ENCODE data around the gene PRR23E. TPM values are rescaled to one million over a fixed set of nuclear protein-coding genes. Genes with fewer than 3 reads are reported as not detected.

PRR23E gene
- total and polyA plus RNA-seq, 2 donors (not counting 3 experiments of a cell fraction or from before 2014, with no cell fraction given): not detected

GRCh38 chr3:127157171-127157828 lies 35.6 kb upstream of the PRR23E start:
- ChIA-PET POLR2A (no interaction called here), CTCF (no interaction called here)
- intact Hi-C loops (cut with micrococcal nuclease): no loop called here
- FAIRE-seq: no peak
- H3K9ac ChIP-seq (replicated peaks; ENCODE audit: extremely low read depth, insufficient read depth, low read length): no peak overlapping the region
- no peaks in the 10 kb centered on the region for H3K9me1 ChIP-seq (replicated peaks; ENCODE audit: control insufficient read depth, extremely low read depth, insufficient read depth, low read length)
- H2AFZ ChIP-seq (ENCODE audit: low read depth, low read length): no peak overlapping the region
- H3K4me3 ChIP-seq (replicated peaks in 1 of 3; ENCODE audit: insufficient read depth in 1 of 3, low read depth in 1 of 3, low read length in 3 of 3): no peak overlapping the region
- H3K4me1 ChIP-seq (ENCODE audit: control insufficient read depth, extremely low read depth, insufficient read depth, low read length): no peaks in the 10 kb centered on the region
- no peaks in the 10 kb centered on the region for H3K27me3 ChIP-seq (ENCODE audit: control insufficient read depth in 2 of 2, insufficient read depth in 2 of 2, low read length in 2 of 2)
- no TSS peak for BruUV-seq (replicated peaks)
- no peaks in the 10 kb centered on the region for H3K36me3 ChIP-seq (ENCODE audit: control insufficient read depth in 2 of 2, extremely low read depth in 1 of 2, insufficient read depth in 2 of 2, low read length in 2 of 2)
- DNase-seq (ENCODE audit: low read depth, low spot score): no peak
- no peak overlapping the region for H3K27ac ChIP-seq (ENCODE audit: insufficient read depth, low read depth, low read length)
- dilution Hi-C loops (cut with MboI; ENCODE audit: extremely low pct_ligation_motif_present, low sequenced_read_pairs): no loop called here
- TF ChIP-seq MAX (IDR thresholded peaks at IDR 0.05; ENCODE audit: insufficient read depth, insufficient read length) (no peak), POLR2A (IDR thresholded peaks at IDR 0.05; ENCODE audit: low read depth, low read length) (no peak), MYC (IDR thresholded peaks at IDR 0.05; ENCODE audit: low read depth, low read length) (no peak), JUN (IDR thresholded peaks at IDR 0.05; ENCODE audit: borderline replicate concordance, insufficient read depth, insufficient read length, low read depth) (no peak), FOS (IDR thresholded peaks at IDR 0.05; ENCODE audit: borderline replicate concordance, insufficient read depth, low read length) (no peak), POLR2AphosphoS5 (IDR thresholded peaks at IDR 0.05; ENCODE audit: insufficient read depth, low read depth, low read length) (no peak), CTCF (IDR thresholded peaks at IDR 0.05; ENCODE audit: extremely low read depth in 1 of 2, insufficient read depth in 1 of 2, low read depth in 1 of 2, low read length in 2 of 2) (no peak), GATA2 (IDR thresholded peaks at IDR 0.05; ENCODE audit: insufficient read depth, insufficient read length, low read depth, low read length) (no peak), EZH2 (IDR thresholded peaks at IDR 0.05; ENCODE audit: borderline replicate concordance, low read depth, low read length, severe bottlenecking) (no peak)
- H4K20me1 ChIP-seq (replicated peaks; ENCODE audit: control insufficient read depth, extremely low read depth, insufficient read depth, low read length): no peaks in the 10 kb centered on the region
- no peaks in the 10 kb centered on the region for H3K9me3 ChIP-seq (replicated peaks; ENCODE audit: control insufficient read depth, insufficient read depth, low read length)
- H3K79me2 ChIP-seq (ENCODE audit: control insufficient read depth, insufficient read depth, low read length): no peaks in the 10 kb centered on the region
- H3K4me2 ChIP-seq (ENCODE audit: insufficient read depth, low read length): no peak overlapping the region

All from endothelial cell of umbilical vein (primary cell).